Keratinocyte (primary cell): ENCODE measurements around the gene PRKCA. TPM values are rescaled to one million over a fixed set of nuclear protein-coding genes. Genes with fewer than 3 reads are reported as not detected.

Experiments
- DNase-seq: peaks from one replicate; pipeline ENCODE4 v3.0.0-alpha.2; 2011; ENCODE audit warnings: low read depth, missing footprints, low spot score
- FAIRE-seq: peaks from 2 replicates; lab custom pipeline; 2011; peaks lifted over from hg19 to GRCh38; lab: Jason Lieb, UNC
- H2AFZ ChIP-seq: 2 replicates; pipeline ENCODE4 v1.6.0; 2012; ENCODE audit warnings: low read length, control low read depth, inconsistent platforms; ENCODE audit not compliant: control insufficient read depth
- H3K27ac ChIP-seq: 2 replicates; pipeline ENCODE4 v1.5.1; 2011; ENCODE audit warnings: low read length; ENCODE audit not compliant: control insufficient read depth, insufficient read depth
- H3K27me3 ChIP-seq: 3 replicates; pipeline ENCODE4 v1.6.0; 2011; ENCODE audit warnings: low read length; ENCODE audit not compliant: control insufficient read depth, insufficient read depth; ENCODE audit errors: extremely low read depth
- H3K36me3 ChIP-seq, 2 experiments: 2 replicates in 1 of 2; 3 replicates in 1 of 2; pipeline ENCODE4 v1.5.1; 2011; ENCODE audit warnings: low read length in 2 of 2, mild to moderate bottlenecking in 1 of 2; ENCODE audit not compliant: control insufficient read depth in 2 of 2, insufficient read depth in 2 of 2; ENCODE audit errors: extremely low read depth in 1 of 2
- H3K4me1 ChIP-seq: 3 replicates; pipeline ENCODE4 v1.5.1; 2011; ENCODE audit warnings: low read length; ENCODE audit not compliant: control insufficient read depth, insufficient read depth; ENCODE audit errors: extremely low read depth
- H3K4me2 ChIP-seq: 3 replicates; pipeline ENCODE4 v1.6.0; 2011; ENCODE audit warnings: low read depth, low read length; ENCODE audit not compliant: control insufficient read depth, insufficient read depth; ENCODE audit errors: extremely low read depth
- H3K4me3 ChIP-seq, 3 experiments: fragments of 200-600 bp in 1 of 3; sonication (generic) in 1 of 3; 2 replicates in 2 of 3; 3 replicates in 1 of 3; pipeline ENCODE4 v1.5.1; 2011 to 2016; ENCODE audit warnings: low read length in 3 of 3, mild to moderate bottlenecking in 3 of 3, control low read depth in 2 of 3, inconsistent platforms in 1 of 3, low read depth in 1 of 3, mixed read lengths in 1 of 3, mixed run types in 1 of 3, moderate library complexity in 1 of 3; ENCODE audit not compliant: control insufficient read depth in 2 of 3, insufficient read depth in 2 of 3; ENCODE audit errors: extremely low read depth in 1 of 3
- H3K79me2 ChIP-seq: 2 replicates; pipeline ENCODE4 v1.6.0; 2012; ENCODE audit warnings: low read length; ENCODE audit not compliant: control insufficient read depth, insufficient read depth
- H3K9ac ChIP-seq: 3 replicates; pipeline ENCODE4 v1.6.0; 2011; ENCODE audit warnings: low read length; ENCODE audit not compliant: control insufficient read depth, insufficient read depth; ENCODE audit errors: extremely low read depth
- H3K9me1 ChIP-seq: 3 replicates; pipeline ENCODE4 v1.6.0; 2011; ENCODE audit warnings: low read length; ENCODE audit not compliant: control insufficient read depth, insufficient read depth; ENCODE audit errors: extremely low read depth
- H3K9me3 ChIP-seq: 2 replicates; pipeline ENCODE4 v1.5.1; 2012; ENCODE audit warnings: low read depth, low read length; ENCODE audit not compliant: control insufficient read depth
- H4K20me1 ChIP-seq: 3 replicates; pipeline ENCODE4 v1.6.0; 2011; ENCODE audit warnings: low read length; ENCODE audit not compliant: control insufficient read depth, insufficient read depth; ENCODE audit errors: extremely low read depth
- CTCF ChIP-seq, 3 experiments: IDR thresholded peaks in 1 of 3; conservative IDR thresholded peaks in 1 of 3; optimal IDR thresholded peaks in 1 of 3; 2 replicates in 2 of 3; 3 replicates in 1 of 3; pipeline versions ENCODE3 to v1.5.1; 2011; ENCODE audit warnings: low read length in 3 of 3, mild to moderate bottlenecking in 3 of 3, moderate library complexity in 2 of 3, control low read depth in 1 of 3, inconsistent platforms in 1 of 3; ENCODE audit not compliant: insufficient read depth in 2 of 3; ENCODE audit errors: extremely low read depth in 1 of 3
- EZH2 ChIP-seq: IDR thresholded peaks from one replicate; pipeline ENCODE4 v1.6.1; 2012; ENCODE audit warnings: inconsistent platforms, mild to moderate bottlenecking, low read length, moderate library complexity
- dilution Hi-C: fragments of 300-500 bp; cut with MboI; formaldehyde crosslinking; loops from one replicate; pipeline ENCODE4 v1.7.0; 2020; ENCODE audit warnings: low sequenced_read_pairs; ENCODE audit not compliant: extremely low pct_ligation_motif_present
- polyA plus RNA-seq, 5 experiments: library from polyadenylated mRNA; depleted of rRNA in 3 of 5; stranded (reverse) in 3 of 5; stranded (forward) in 1 of 5; unstranded in 1 of 5; fragments of >200 nt; gene quantifications; 1 replicate in 1 of 5; 2 replicates in 3 of 5; 3 replicates in 1 of 5; pipeline versions ENCODE4 v1.2.1 to v1.2.3, GENCODE V29; 2011 to 2012; ENCODE audit warnings: missing spikeins in 2 of 5, low read depth in 1 of 5, low replicate concordance in 1 of 5

PRKCA gene
- polyA plus RNA-seq, 1 donor (not counting 4 experiments of a cell fraction or from before 2014, with no cell fraction given), result 3.6 TPM

- H3K27ac ChIP-seq, result no peak overlapping the region
- dilution Hi-C loops, result no loop called here
- no peaks in the 10 kb centered on the region for H3K36me3 ChIP-seq
- H3K4me2 ChIP-seq, result no peak overlapping the region
- H3K79me2 ChIP-seq, result no peaks in the 10 kb centered on the region
- no peaks in the 10 kb centered on the region for H3K9me3 ChIP-seq
- H3K9me1 ChIP-seq, result no peaks in the 10 kb centered on the region
- H3K4me3 ChIP-seq, result no peak overlapping the region
- DNase-seq (no peak), FAIRE-seq (no peak)
- H2AFZ ChIP-seq, result no peak overlapping the region
- TF ChIP-seq CTCF (optimal IDR thresholded peaks at IDR 0.05 in 1 of 3, IDR thresholded peaks at IDR 0.05 in 1 of 3, conservative IDR thresholded peaks at IDR 0.05 in 1 of 3; ENCODE audit: extremely low read depth in 1 of 3, insufficient read depth in 2 of 3, low read length in 3 of 3) (no peak), EZH2 (no peak)
- H3K27me3 ChIP-seq, result no peaks in the 10 kb centered on the region
- H3K4me1 ChIP-seq, result no peaks in the 10 kb centered on the region
- H4K20me1 ChIP-seq, result no peaks in the 10 kb centered on the region
- H3K9ac ChIP-seq, result no peak overlapping the region
These were observed 488.2 kb downstream of the PRKCA start for GRCh38 chr17:66790501-66791061.

DNA sequence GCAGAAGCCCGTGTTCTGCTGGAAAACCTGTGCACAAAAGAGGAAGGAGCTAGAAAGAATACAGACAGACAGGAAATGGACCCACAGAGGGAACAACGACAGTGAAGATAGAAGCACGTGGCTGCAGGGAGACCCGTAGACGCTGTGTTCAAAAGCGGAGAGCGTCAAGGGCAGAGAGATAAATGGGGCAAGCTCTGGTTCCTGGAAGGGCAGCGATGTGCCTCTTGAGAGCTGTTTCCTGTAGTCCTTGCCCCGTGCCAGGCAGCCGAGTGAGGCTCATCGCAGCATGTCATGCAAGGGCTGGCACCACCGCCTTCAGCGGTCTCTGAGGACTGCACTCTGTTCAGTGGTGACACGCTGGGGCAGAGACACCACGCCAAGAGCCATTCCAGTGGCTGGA lies 488.9 kb downstream of the PRKCA start:
- dilution Hi-C loops, result no loop called here
- no peaks in the 10 kb centered on the region for H3K79me2 ChIP-seq
- no peaks in the 10 kb centered on the region for H3K9me1 ChIP-seq
- no peak overlapping the region for H2AFZ ChIP-seq
- FAIRE-seq (no peak), DNase-seq (no peak)
- H3K4me1 ChIP-seq, result no peaks in the 10 kb centered on the region
- no peak overlapping the region for H3K9ac ChIP-seq
- no peaks in the 10 kb centered on the region for H3K9me3 ChIP-seq
- no peaks in the 10 kb centered on the region for H3K36me3 ChIP-seq
- H3K4me2 ChIP-seq, result no peak overlapping the region
- TF ChIP-seq CTCF (optimal IDR thresholded peaks at IDR 0.05 in 1 of 3, IDR thresholded peaks at IDR 0.05 in 1 of 3, conservative IDR thresholded peaks at IDR 0.05 in 1 of 3; ENCODE audit: extremely low read depth in 1 of 3, insufficient read depth in 2 of 3, low read length in 3 of 3) (no peak), EZH2 (no peak)
- H3K27ac ChIP-seq, result no peak overlapping the region
- no peaks in the 10 kb centered on the region for H4K20me1 ChIP-seq
- H3K4me3 ChIP-seq, result no peak overlapping the region
- H3K27me3 ChIP-seq, result no peaks in the 10 kb centered on the region
